Uterus (tissue), 4 donors: ENCODE results near the gene MAJIN. TPM values are rescaled to one million over a fixed set of nuclear protein-coding genes. Genes with fewer than 3 reads are reported as not detected.
"Not testable (repeated sequence)": the region's sequence is repeated elsewhere in the genome, so short reads cannot be mapped to it uniquely, and the experiment has no call there.

Experiments used
- DNase-seq, 2 donors: peaks; one replicate each; pipeline ENCODE4 v3.0.0-alpha.2; 2019 to 2020
- H3K27ac ChIP-seq, 2 donors: fragments of 200-600 bp; sonication (generic); 1 replicate in 1 of 2; 2 replicates in 1 of 2; pipeline ENCODE4 v1.5.1; 2016 to 2018
- H3K27me3 ChIP-seq, 2 donors: fragments of 200-600 bp; sonication (generic); one replicate each; pipeline ENCODE4 v1.5.1; 2018 to 2019; ENCODE audit warnings: control low read depth in 1 of 2
- H3K36me3 ChIP-seq, 2 donors: fragments of 200-600 bp; sonication (generic); one replicate each; pipeline ENCODE4 v1.5.1; 2019; ENCODE audit warnings: control low read depth in 1 of 2
- H3K4me1 ChIP-seq, 2 donors: fragments of 200-600 bp; sonication (generic); one replicate each; pipeline ENCODE4 v1.5.1; 2018 to 2019; ENCODE audit warnings: control low read depth in 1 of 2
- H3K4me3 ChIP-seq, 2 donors: fragments of 200-600 bp; sonication (generic); 1 replicate in 1 of 2; 2 replicates in 1 of 2; pipeline ENCODE4 v1.5.1; 2018 to 2019; ENCODE audit warnings: mild to moderate bottlenecking in 1 of 2
- H3K9me3 ChIP-seq, 2 donors: fragments of 200-600 bp; sonication (generic); one replicate each; pipeline ENCODE4 v1.5.1; 2019; ENCODE audit warnings: control low read depth in 1 of 2
- POLR2A ChIP-seq, 2 donors: fragments of 450-650 bp; IDR thresholded peaks; one replicate each; pipeline ENCODE4 v1.6.1; 2016; ENCODE audit warnings: antibody characterized with exemption in 2 of 2, mild to moderate bottlenecking in 1 of 2, moderate library complexity in 1 of 2
- intact Hi-C: fragments of 100-400 bp; cut with DNase I; formaldehyde crosslinking; loops from one replicate; pipeline ENCODE4 v1.15.1; 2023; ENCODE audit warnings: low total_unique reads
- total RNA-seq, 4 donors: library from RNA; depleted of rRNA in 3 of 4; stranded (reverse); fragments of >200 nt in 3 of 4; gene quantifications; one replicate each; pipeline versions ENCODE4 v1.1.0 to v1.2.4, GENCODE V29; 2014 to 2023
- TF ChIP-seq, protein P1 (sequence below), 4 experiments: fragments of 200-600 bp in 2 of 4; fragments of 450-650 bp in 2 of 4; sonication (generic) in 2 of 4; IDR thresholded peaks; one replicate each; pipeline ENCODE4 v1.5.1; 2016 to 2019; ENCODE audit warnings: antibody characterized with exemption in 4 of 4, mild to moderate bottlenecking in 2 of 4, moderate library complexity in 1 of 4
- donor health status: DM: yes; HTN: yes; CAD: no.

MAJIN gene
- total RNA-seq, 4 donors from 2014 or later = under 0.01 TPM; not detected in 3

DNA sequence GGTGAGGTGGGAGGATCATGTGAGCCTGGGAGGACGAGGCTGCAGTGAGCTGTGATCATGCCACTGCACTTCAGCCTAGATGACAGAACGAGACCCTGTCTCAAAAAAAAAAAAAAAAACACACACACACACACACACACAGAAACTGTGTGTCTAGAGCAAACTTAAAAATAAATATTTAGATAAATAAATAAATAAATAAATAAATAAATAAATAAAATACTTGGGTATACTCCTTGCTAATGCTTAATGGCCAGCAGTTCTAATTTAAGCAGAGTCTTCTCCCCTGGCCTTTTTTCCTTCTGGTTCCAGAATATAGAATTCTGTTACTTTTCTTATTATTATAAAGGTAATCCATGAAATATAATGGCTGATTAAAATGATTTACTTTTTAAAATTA, 37.0 kb upstream of the MAJIN start:
- no peak for TF ChIP-seq POLR2A (IDR thresholded peaks at IDR 0.05)
- TF ChIP-seq, protein P1, sequence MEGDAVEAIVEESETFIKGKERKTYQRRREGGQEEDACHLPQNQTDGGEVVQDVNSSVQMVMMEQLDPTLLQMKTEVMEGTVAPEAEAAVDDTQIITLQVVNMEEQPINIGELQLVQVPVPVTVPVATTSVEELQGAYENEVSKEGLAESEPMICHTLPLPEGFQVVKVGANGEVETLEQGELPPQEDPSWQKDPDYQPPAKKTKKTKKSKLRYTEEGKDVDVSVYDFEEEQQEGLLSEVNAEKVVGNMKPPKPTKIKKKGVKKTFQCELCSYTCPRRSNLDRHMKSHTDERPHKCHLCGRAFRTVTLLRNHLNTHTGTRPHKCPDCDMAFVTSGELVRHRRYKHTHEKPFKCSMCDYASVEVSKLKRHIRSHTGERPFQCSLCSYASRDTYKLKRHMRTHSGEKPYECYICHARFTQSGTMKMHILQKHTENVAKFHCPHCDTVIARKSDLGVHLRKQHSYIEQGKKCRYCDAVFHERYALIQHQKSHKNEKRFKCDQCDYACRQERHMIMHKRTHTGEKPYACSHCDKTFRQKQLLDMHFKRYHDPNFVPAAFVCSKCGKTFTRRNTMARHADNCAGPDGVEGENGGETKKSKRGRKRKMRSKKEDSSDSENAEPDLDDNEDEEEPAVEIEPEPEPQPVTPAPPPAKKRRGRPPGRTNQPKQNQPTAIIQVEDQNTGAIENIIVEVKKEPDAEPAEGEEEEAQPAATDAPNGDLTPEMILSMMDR (IDR thresholded peaks at IDR 0.05) = no peak
- DNase-seq = no peak
- no peak overlapping the region for H3K4me3 ChIP-seq
- H3K27me3 ChIP-seq = no peaks in the 10 kb centered on the region
- intact Hi-C loops = no loop called here
- H3K27ac ChIP-seq = no peak overlapping the region
- no peaks in the 10 kb centered on the region for H3K4me1 ChIP-seq
- H3K36me3 ChIP-seq = no peaks in the 10 kb centered on the region
- H3K9me3 ChIP-seq = no peaks in the 10 kb centered on the region

DNA sequence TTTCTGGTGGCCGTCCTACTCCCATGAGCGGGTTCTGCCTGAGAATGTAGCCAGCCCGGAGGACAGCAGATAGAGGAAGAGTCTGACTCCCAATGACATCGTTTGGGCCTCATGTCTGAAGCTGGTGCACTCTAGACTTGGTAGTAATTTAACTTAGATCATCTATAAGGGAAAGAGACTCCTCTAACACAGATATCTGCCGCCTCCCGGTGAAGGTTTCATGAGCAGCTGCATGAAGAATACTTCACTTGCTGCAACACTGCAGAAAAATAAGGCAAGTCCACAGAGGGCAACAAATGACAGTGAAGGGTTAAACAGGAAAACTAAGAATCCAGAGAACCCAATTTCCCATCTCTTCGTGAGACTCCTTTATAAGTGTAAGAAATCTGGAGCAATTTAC, 36.1 kb upstream of the MAJIN start:
- Histone ChIP-seq H3K27me3 (no peaks in the 10 kb centered on the region), H3K9me3 (no peaks in the 10 kb centered on the region), H3K4me3 (no peak overlapping the region), H3K4me1 (no peaks in the 10 kb centered on the region), H3K27ac (no peak overlapping the region), H3K36me3 (no peaks in the 10 kb centered on the region)
- DNase-seq = no peak
- TF ChIP-seq POLR2A (IDR thresholded peaks at IDR 0.05) = no peak
- TF ChIP-seq, protein P1 (IDR thresholded peaks at IDR 0.05) = no peak
- intact Hi-C loops = no loop called here

DNA sequence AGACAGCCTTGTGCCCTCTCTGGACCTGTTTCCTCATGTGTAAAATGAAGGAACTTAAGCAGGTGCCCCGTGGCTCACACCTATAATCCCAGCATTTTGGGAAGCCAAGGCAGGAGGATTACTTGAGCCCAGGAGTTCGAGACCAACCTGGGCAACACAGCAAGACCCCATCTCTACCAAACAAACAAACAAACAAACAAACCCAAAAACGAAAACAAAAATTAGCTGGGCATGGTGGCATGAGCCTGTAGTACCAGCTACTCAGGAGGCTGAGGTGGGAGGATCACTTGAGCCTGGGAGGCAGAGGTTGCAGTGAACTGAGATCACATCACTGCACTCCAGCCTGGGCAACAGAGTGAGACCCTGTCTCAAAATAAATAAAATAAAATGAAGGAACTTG, 32.1 kb upstream of the MAJIN start:
- H3K9me3 ChIP-seq, H3K4me3 ChIP-seq, intact Hi-C loops, H3K27ac ChIP-seq, DNase-seq, H3K4me1 ChIP-seq, H3K27me3 ChIP-seq, H3K36me3 ChIP-seq: not testable (repeated sequence)

DNA sequence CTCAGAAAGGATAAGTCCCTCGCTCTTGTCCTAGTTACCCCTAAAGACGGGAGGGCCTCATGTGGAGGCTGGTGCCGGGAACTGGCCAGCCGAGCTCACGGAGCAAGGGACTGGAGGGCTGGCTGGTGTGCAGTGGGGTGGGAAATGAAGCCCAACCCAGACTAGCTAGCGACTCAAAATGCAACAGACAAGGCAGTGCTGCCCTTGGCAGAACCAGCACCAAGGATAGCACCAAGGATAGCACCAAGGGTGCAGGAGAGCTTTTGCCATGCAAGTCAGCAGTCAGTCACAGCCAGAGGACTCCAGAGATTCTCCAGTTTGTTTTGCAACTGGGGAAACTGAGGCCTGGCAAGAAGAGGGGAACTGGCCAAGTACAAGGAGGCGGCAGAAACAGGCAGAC, 31.4 kb upstream of the MAJIN start:
- Histone ChIP-seq H3K4me1 (no peaks in the 10 kb centered on the region), H3K9me3 (no peaks in the 10 kb centered on the region), H3K27ac (no peak overlapping the region), H3K4me3 (no peak overlapping the region), H3K27me3 (no peaks in the 10 kb centered on the region), H3K36me3 (no peaks in the 10 kb centered on the region)
- no peak for DNase-seq
- intact Hi-C loops = no loop called here
- TF ChIP-seq POLR2A (IDR thresholded peaks at IDR 0.05) = no peak
- TF ChIP-seq, protein P1 (IDR thresholded peaks at IDR 0.05) = no peak

DNA sequence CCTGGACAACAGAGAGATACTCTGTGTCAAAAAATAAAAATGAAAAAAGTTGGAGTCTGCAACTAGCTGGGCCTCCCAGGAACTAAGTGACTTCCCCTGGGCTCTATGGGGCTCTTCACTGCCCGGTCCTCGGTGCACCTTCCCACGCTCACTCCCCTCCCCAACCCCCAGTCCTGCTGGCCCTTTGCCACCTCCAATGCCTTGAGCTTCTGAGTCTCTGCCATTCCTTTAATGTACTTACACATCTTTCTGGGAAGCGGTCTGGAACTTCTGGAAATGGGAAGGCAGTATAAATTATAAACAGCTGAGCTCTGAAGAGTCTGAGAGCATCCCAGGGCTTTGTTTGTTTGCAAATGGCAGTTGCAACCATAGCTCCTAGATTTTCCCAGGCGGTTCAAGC, 30.8 kb upstream of the MAJIN start:
- Histone ChIP-seq H3K36me3 (no peaks in the 10 kb centered on the region), H3K27ac (no peak overlapping the region), H3K27me3 (no peaks in the 10 kb centered on the region), H3K4me3 (no peak overlapping the region), H3K4me1 (no peaks in the 10 kb centered on the region), H3K9me3 (no peaks in the 10 kb centered on the region)
- TF ChIP-seq POLR2A (IDR thresholded peaks at IDR 0.05) = no peak
- TF ChIP-seq, protein P1 (IDR thresholded peaks at IDR 0.05) = no peak
- intact Hi-C loops = no loop called here
- DNase-seq = no peak

DNA sequence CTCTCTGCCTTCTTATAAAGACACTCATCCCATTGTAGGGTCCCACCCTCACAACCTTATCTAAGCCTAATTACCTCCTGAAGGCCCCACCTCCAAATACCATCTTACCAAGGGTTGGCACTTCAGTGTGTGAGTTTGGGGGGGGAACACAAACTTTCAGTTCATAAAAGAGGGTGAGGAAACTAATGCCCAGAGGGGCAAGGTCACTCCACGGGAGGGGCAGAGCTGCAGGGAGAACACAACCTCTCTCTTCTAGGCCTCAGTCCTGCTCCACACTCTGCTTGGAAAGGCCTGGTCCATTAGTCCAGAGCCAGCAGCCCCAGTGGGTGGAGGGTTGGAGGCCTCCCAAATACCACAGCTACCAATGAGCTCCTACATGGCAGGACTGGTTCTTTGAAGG, 27.6 kb upstream of the MAJIN start:
- no peak for TF ChIP-seq POLR2A (IDR thresholded peaks at IDR 0.05)
- TF ChIP-seq, protein P1 (IDR thresholded peaks at IDR 0.05) = no peak
- intact Hi-C loops = no loop called here
- Histone ChIP-seq H3K36me3 (no peaks in the 10 kb centered on the region), H3K4me1 (no peaks in the 10 kb centered on the region), H3K27ac (no peak overlapping the region), H3K27me3 (no peaks in the 10 kb centered on the region), H3K4me3 (no peak overlapping the region), H3K9me3 (no peaks in the 10 kb centered on the region)
- DNase-seq = no peak
